ENCODE data around the gene DNAJB11. TPM values are rescaled to one million over a fixed set of nuclear protein-coding genes. Genes with fewer than 3 reads are reported as not detected.

Gene DNAJB11
- total and polyA plus RNA-seq, 2 experiments from 2014 or later = 72.6 to 85.6 TPM

GRCh38 chr3:186596568-186597287, 26.2 kb downstream of the DNAJB11 start:
- 0 out of 2 replicates have a peak overlapping the region, but pooled peaks have one; percentile 24 for H3K4me2 ChIP-seq
- peak; percentile 73 for DNase-seq (ENCODE audit: low spot score)
- Mint-ChIP-seq H3K36me3 (ENCODE audit: low read depth) (no peaks in the 10 kb centered on the region), H3K27me3 (ENCODE audit: insufficient read depth, low read depth, poor library complexity) (peaks cover 3% of the 10 kb centered on the region), H3K27ac (no peak overlapping the region), H3K4me1 (peaks cover 6% of the 10 kb centered on the region), H3K4me3 (no peak overlapping the region; the same call in 2 of the 3 replicates), H3K9me3 (no peaks in the 10 kb centered on the region; the same call in 2 of the 3 replicates)
- peak in 1 of 2 experiments; percentile 36; a peak in 2 of 4 replicates for TF ChIP-seq CTCF (conservative IDR thresholded peaks at IDR 0.05; ENCODE audit: low read depth in 2 of 2)
- TF ChIP-seq STAT1 (IDR thresholded peaks at IDR 0.05; ENCODE audit: unreplicated experiment) = no peak
- TF ChIP-seq CREB1 (CRISPR knock-in tag; IDR thresholded peaks at IDR 0.05; ENCODE audit: low read depth) = peak; percentile 57
- H3K9me2 ChIP-seq (ENCODE audit: insufficient read depth) = no peaks in the 10 kb centered on the region
- H3K4me1 ChIP-seq (ENCODE audit: insufficient read depth) = no peaks in the 10 kb centered on the region
- H3K27ac ChIP-seq (ENCODE audit: low read depth) = no peak overlapping the region
- H3K27me3 ChIP-seq (ENCODE audit: insufficient read depth) = no peaks in the 10 kb centered on the region
- H3F3A ChIP-seq (replicated peaks; ENCODE audit: low read depth) = no peaks in the 10 kb centered on the region
- no peaks in the 10 kb centered on the region for H4K20me1 ChIP-seq (replicated peaks; ENCODE audit: insufficient read depth)
- H3K36me3 ChIP-seq (ENCODE audit: insufficient read depth) = no peaks in the 10 kb centered on the region
- H3K79me2 ChIP-seq (replicated peaks; ENCODE audit: insufficient read depth) = no peaks in the 10 kb centered on the region
- no peak overlapping the region for H3K4me3 ChIP-seq
- H2AFZ ChIP-seq = peak overlapping the region; percentile 72
- peak; percentile 93 for ATAC-seq

- H3K4me2 ChIP-seq = no peak overlapping the region
- no peaks in the 10 kb centered on the region for H3K36me3 ChIP-seq (ENCODE audit: insufficient read depth)
- H3K27me3 Mint-ChIP-seq (ENCODE audit: insufficient read depth, low read depth, poor library complexity) = peaks cover 3% of the 10 kb centered on the region
- H3K4me1 Mint-ChIP-seq = peaks cover 9% of the 10 kb centered on the region
- no peaks in the 10 kb centered on the region for H3K79me2 ChIP-seq (replicated peaks; ENCODE audit: insufficient read depth)
- H3K4me3 ChIP-seq = no peak overlapping the region
- H3K4me3 Mint-ChIP-seq = no peak overlapping the region
- no peak overlapping the region for H3K27ac ChIP-seq (ENCODE audit: low read depth)
- H3F3A ChIP-seq (replicated peaks; ENCODE audit: low read depth) = no peaks in the 10 kb centered on the region
- no peaks in the 10 kb centered on the region for H3K4me1 ChIP-seq (ENCODE audit: insufficient read depth)
- ATAC-seq (no peak), DNase-seq (ENCODE audit: low spot score) (no peak)
- H3K27ac Mint-ChIP-seq = no peak overlapping the region
- no peaks in the 10 kb centered on the region for H3K27me3 ChIP-seq (ENCODE audit: insufficient read depth)
- H3K36me3 Mint-ChIP-seq (ENCODE audit: low read depth) = no peaks in the 10 kb centered on the region
- H3K9me2 ChIP-seq (ENCODE audit: insufficient read depth) = no peaks in the 10 kb centered on the region
- H3K9me3 Mint-ChIP-seq = no peaks in the 10 kb centered on the region; the same call in 2 of the 3 replicates
- no peaks in the 10 kb centered on the region for H4K20me1 ChIP-seq (replicated peaks; ENCODE audit: insufficient read depth)
- no peak overlapping the region for H2AFZ ChIP-seq
- TF ChIP-seq, protein P1, sequence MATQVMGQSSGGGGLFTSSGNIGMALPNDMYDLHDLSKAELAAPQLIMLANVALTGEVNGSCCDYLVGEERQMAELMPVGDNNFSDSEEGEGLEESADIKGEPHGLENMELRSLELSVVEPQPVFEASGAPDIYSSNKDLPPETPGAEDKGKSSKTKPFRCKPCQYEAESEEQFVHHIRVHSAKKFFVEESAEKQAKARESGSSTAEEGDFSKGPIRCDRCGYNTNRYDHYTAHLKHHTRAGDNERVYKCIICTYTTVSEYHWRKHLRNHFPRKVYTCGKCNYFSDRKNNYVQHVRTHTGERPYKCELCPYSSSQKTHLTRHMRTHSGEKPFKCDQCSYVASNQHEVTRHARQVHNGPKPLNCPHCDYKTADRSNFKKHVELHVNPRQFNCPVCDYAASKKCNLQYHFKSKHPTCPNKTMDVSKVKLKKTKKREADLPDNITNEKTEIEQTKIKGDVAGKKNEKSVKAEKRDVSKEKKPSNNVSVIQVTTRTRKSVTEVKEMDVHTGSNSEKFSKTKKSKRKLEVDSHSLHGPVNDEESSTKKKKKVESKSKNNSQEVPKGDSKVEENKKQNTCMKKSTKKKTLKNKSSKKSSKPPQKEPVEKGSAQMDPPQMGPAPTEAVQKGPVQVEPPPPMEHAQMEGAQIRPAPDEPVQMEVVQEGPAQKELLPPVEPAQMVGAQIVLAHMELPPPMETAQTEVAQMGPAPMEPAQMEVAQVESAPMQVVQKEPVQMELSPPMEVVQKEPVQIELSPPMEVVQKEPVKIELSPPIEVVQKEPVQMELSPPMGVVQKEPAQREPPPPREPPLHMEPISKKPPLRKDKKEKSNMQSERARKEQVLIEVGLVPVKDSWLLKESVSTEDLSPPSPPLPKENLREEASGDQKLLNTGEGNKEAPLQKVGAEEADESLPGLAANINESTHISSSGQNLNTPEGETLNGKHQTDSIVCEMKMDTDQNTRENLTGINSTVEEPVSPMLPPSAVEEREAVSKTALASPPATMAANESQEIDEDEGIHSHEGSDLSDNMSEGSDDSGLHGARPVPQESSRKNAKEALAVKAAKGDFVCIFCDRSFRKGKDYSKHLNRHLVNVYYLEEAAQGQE (IDR thresholded peaks at IDR 0.05; ENCODE audit: unreplicated experiment) = no peak
- no peak for TF ChIP-seq ZNF114 (CRISPR knock-in tag; IDR thresholded peaks at IDR 0.05)
- TF ChIP-seq POLR2AphosphoS5 (IDR thresholded peaks at IDR 0.05; ENCODE audit: low read depth) = no peak
- no peak for TF ChIP-seq EZH2phosphoT487 (IDR thresholded peaks at IDR 0.05; ENCODE audit: unreplicated experiment)
- no peak for TF ChIP-seq ZNF462 (CRISPR knock-in tag; IDR thresholded peaks at IDR 0.05)
These were observed 27.7 kb downstream of the DNAJB11 start for GRCh38 chr3:186598108-186598784.
